HUES6 (cell line): ENCODE measurements around the gene OR9Q2.
"Not testable (repeated sequence)": the region's sequence is repeated elsewhere in the genome, so short reads cannot be mapped to it uniquely, and the experiment has no call there.

Experiments used
- H3K27ac ChIP-seq: 2 replicates; pipeline ENCODE4 v1.7.0; 2013; ENCODE audit warnings: low read depth, mild to moderate bottlenecking, low read length, inconsistent platforms
- H3K27me3 ChIP-seq: 2 replicates; pipeline ENCODE4 v1.6.1; 2013; ENCODE audit warnings: low read length; ENCODE audit not compliant: control insufficient read depth, insufficient read depth
- H3K36me3 ChIP-seq: 2 replicates; pipeline ENCODE4 v1.6.1; 2013; ENCODE audit warnings: low read length; ENCODE audit not compliant: control insufficient read depth, insufficient read depth
- H3K4me1 ChIP-seq: 2 replicates; pipeline ENCODE4 v1.6.1; 2013; ENCODE audit warnings: low read length; ENCODE audit not compliant: control insufficient read depth, insufficient read depth
- H3K4me3 ChIP-seq: 2 replicates; pipeline ENCODE4 v1.5.1; 2013; ENCODE audit warnings: low read depth, low read length
- H3K9ac ChIP-seq: one replicate; pipeline ENCODE4 v1.6.1; 2013; ENCODE audit warnings: mild to moderate bottlenecking, low read length
- H3K9me3 ChIP-seq: 2 replicates; pipeline ENCODE4 v1.6.1; 2013; ENCODE audit warnings: low read depth, low read length; ENCODE audit not compliant: control insufficient read depth, insufficient read depth

Gene OR9Q2

DNA sequence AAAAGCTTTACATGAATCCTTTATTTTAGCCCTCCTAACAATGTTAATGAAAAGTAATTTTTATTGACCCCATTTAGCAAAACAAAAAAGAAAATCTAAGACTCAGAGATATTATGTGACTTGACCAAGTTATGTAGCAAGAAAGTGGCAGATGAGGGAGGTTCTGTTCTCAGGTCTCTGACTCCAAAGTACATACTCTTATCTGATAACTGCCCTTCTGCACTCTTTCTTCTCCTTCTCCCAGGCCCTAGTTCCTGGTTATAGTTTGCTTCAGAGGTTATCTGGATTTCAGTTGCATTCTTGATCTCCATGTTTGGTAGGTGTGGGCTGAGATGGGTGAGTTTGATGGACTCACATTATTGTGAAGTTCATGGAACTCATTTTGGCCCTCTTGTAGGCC lies 4.5 kb downstream of the OR9Q2 start:
- Histone ChIP-seq H3K4me3 (no peak overlapping the region), H3K4me1 (no peaks in the 10 kb centered on the region), H3K9ac (no peak overlapping the region), H3K27ac (no peak overlapping the region), H3K27me3 (no peaks in the 10 kb centered on the region), H3K9me3 (peaks cover 7% of the 10 kb centered on the region), H3K36me3 (no peaks in the 10 kb centered on the region)

DNA sequence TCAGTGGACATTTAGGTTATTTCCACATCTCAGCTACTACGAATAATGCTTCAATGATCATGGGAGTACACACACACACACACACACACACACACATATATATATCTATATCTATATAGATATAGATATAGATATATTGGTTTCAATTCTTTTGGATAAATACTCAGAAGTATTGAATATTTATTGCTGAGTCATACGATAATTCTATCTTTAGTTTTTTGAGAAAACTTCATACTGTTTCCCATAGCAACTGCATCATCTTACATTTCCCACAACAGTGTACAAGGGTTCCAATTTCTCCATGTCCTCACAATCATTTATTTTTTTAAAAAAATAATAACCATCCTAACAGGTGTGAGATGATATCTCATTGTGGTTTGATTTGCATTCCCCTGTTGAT lies 7.1 kb downstream of the OR9Q2 start:
- no peak overlapping the region for H3K4me3 ChIP-seq
- H3K27ac ChIP-seq, result no peak overlapping the region
- peaks cover 7% of the 10 kb centered on the region for H3K9me3 ChIP-seq

DNA sequence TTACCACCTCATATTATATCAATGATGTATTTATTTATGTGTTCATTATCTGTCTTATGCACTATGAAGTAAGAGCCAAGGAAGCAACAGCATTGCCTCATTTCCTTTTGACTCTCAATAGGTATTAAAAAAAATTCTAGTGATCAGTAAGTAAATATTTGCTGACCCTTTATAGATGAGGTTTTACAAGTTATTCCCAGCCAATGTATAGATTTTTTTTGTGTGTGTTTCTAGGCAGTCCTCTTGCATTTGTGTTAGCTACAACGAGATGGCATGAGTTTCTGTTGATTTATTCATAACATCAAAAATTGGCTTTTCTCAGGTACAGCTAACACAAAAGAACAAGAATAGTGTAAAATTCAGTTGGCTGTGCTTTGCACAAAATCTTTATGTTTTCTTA lies 10.4 kb downstream of the OR9Q2 start:
- no peak overlapping the region for H3K9ac ChIP-seq
- no peaks in the 10 kb centered on the region for H3K36me3 ChIP-seq
- H3K4me1 ChIP-seq, result no peaks in the 10 kb centered on the region
- no peaks in the 10 kb centered on the region for H3K27me3 ChIP-seq
- H3K9me3 ChIP-seq, result peaks cover 7% of the 10 kb centered on the region
- H3K4me3 ChIP-seq, result no peak overlapping the region
- H3K27ac ChIP-seq, result no peak overlapping the region

More for the DNA sequence above, 7.1 kb downstream of the OR9Q2 start:
- Histone ChIP-seq H3K4me1 (no peaks in the 10 kb centered on the region), H3K27me3 (no peaks in the 10 kb centered on the region), H3K9ac (no peak overlapping the region), H3K36me3 (no peaks in the 10 kb centered on the region)

DNA sequence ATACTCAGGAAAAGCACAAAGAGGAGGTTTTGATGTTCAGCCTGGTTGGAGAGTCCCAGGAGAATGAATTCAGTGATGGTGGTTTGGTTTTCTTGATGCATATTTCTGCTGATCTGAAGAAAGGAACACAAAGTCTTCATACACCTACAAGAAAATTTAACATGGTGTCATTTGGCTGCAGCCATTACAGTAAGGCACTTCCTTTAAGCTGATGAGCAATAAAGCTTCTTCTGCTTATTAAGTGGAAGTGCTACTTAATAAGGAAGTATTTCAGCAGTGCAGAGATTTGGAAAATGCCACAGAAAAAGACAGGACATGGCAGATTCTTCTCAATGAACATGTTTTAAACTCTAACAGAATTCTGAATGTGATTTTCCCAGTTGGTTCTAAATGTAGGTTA lies 15.2 kb downstream of the OR9Q2 start, which contains the start of gene OR1S2:
TSS of gene OR1S2 (minus strand) at position 101 of the 400 bp plus-strand sequence. CDS start at position 101, 0 bp downstream.
- no peak within 1 kb of the TSS for H3K9ac ChIP-seq
- H3K27ac ChIP-seq, result no peak within 1 kb of the TSS
- no peaks in the 10 kb centered on the region; the same call in 1 of the 2 replicates for H3K9me3 ChIP-seq
- no peak within 1 kb of the TSS for H3K4me3 ChIP-seq
- H3K4me1 ChIP-seq, result no peaks in the 10 kb centered on the region
- no peaks in the 10 kb centered on the region for H3K36me3 ChIP-seq
- no peaks in the 10 kb centered on the region for H3K27me3 ChIP-seq

DNA sequence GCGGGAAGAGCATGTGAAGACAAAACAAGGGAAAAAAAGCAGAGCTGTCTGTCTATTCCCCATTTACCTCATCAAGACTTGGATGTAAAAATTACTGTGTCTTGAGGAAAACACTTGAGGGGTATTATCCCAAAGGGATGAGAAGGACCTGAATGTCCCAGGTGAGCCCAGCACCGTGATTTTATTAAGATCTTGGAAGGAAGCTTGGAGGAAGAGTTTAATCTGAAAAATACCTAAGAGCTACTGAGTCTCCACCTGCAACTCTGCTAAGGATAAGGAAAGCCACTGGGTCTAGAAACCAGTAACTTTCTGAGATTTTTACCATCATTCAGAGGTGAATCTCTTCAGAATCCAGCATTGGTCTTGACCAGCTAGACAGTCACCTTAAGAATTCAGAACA lies 23.6 kb downstream of the OR9Q2 start, which contains the start of gene OR1S1:
TSS of gene OR1S1 (plus strand) at position 301 of the 400 bp plus-strand sequence.
- H3K36me3 ChIP-seq, H3K9ac ChIP-seq, H3K27me3 ChIP-seq, H3K4me1 ChIP-seq, H3K9me3 ChIP-seq, H3K27ac ChIP-seq, H3K4me3 ChIP-seq: not testable (repeated sequence)

DNA sequence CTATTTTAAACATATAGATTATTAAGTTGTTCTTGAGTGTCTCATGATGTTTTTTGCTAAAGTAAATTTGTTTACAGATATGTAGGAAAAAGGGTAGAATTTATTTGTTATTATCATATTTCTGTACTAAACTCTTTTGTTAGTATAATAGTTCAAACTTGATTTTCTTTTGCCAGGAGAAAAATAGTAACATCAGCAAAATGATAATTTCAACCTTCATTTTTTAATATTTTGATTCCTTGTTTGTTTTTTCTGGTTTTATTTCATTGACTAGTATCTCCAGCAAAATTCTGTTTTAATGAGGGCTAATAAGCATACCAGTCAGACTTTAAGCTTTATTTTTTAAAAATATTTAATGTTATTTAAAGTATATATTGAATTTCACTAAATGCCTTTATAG lies 27.6 kb downstream of the OR9Q2 start:
- H3K9ac ChIP-seq, result no peak overlapping the region
- H3K9me3 ChIP-seq, result no peaks in the 10 kb centered on the region
- H3K27me3 ChIP-seq, result no peaks in the 10 kb centered on the region
- no peak overlapping the region for H3K4me3 ChIP-seq
- no peak overlapping the region for H3K27ac ChIP-seq
- no peaks in the 10 kb centered on the region for H3K36me3 ChIP-seq
- H3K4me1 ChIP-seq, result no peaks in the 10 kb centered on the region

DNA sequence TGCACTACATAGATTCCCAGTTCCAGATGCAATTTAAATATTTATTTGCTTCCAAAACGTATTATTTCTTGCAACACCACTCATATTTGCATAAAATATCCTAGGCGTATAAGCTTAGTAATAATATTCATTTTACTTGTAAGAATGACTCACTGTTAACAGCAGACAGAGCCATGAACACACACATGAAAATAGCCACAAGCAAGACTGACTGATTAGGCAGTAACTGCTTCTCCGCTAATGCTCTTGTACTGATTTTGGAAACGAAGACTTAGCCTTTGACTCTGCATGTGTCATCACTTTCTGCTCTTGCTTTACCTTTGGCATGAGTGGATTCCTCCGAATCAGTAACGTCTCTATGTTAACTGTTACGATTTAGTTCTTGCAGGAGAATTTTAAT lies 33.9 kb downstream of the OR9Q2 start:
- Histone ChIP-seq H3K4me3 (no peak overlapping the region), H3K27me3 (no peaks in the 10 kb centered on the region), H3K9ac (no peak overlapping the region)

DNA sequence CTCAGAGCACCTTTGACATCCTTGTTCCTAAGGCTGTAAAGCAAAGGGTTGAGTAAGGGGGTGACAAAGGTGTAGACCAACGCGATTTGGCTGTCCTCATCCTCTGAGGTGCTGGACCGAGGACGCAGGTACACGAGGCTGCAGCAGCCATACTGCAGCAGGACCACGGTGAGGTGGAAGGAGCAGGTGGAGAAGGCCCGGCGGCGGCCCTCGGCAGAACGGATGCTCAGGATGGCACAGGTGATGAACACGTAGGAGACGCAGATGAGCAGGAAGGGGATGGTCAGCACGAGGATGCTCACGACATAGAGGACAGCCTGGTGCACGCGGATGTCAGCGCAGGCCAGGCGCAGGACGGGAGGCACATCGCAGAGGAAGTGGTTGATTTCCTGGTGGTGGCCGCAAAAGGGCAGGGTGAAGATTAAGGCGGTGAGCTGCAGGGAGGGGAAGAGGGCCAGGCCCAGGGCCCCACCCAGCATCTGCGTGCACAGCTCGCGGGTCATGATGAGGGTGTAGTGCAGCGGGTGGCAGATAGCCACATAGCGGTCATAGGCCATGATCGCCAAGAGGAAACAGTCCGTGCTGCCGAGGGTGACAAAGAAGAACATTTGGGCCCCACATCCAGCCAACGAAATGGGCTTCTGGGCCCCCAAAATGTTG lies 39.2 kb downstream of the OR9Q2 start:
- Histone ChIP-seq H3K27ac (no peak overlapping the region), H3K9ac (no peak overlapping the region), H3K4me1 (no peaks in the 10 kb centered on the region), H3K4me3 (no peak overlapping the region), H3K36me3 (no peaks in the 10 kb centered on the region), H3K27me3 (no peaks in the 10 kb centered on the region), H3K9me3 (no peaks in the 10 kb centered on the region)

More for the DNA sequence above, 33.9 kb downstream of the OR9Q2 start:
- no peaks in the 10 kb centered on the region for H3K9me3 ChIP-seq
- H3K36me3 ChIP-seq, result no peaks in the 10 kb centered on the region
- H3K4me1 ChIP-seq, result no peaks in the 10 kb centered on the region
- no peak overlapping the region for H3K27ac ChIP-seq
